IMR-90 (cell line): ENCODE data around the gene ZNF813. TPM values are rescaled to one million over a fixed set of nuclear protein-coding genes. Genes with fewer than 3 reads are reported as not detected.
A peak's percentile ranks its signal among the peaks of the same experiment; 100 is the strongest.

ENCODE experiments used
- ATAC-seq: fragments of 200-7000 bp; cut with Tn5 transposase; 2 replicates; pipeline ENCODE4 v1.9.1; 2020; ENCODE audit warnings: low read depth, mild to moderate bottlenecking, moderate library complexity
- BruUV-seq: library from RNA; stranded (reverse); fragments of 400-500 nt; replicated peaks from 2 replicates; lab custom pipeline; 2021; lab: Mats Ljungman, UMichigan
- CTCF ChIA-PET: fragments of 300-600 bp; formaldehyde crosslinking; extraction: SDS; loops from one replicate; lab custom pipeline; 2021; ENCODE audit warnings: antibody characterized with exemption; lab: Yijun Ruan, JAX
- POLR2A ChIA-PET: fragments of 300-600 bp; sonication (Branson Sonifier 250); formaldehyde crosslinking; loops from one replicate; lab custom pipeline; 2022; ENCODE audit warnings: antibody characterized with exemption; ENCODE audit not compliant: unreplicated experiment; lab: Charles Lee
- DNase-seq: peaks from one replicate; pipeline ENCODE4 v3.0.0; 2013
- H2AFZ ChIP-seq: replicated peaks from 2 replicates; pipeline ENCODE3; 2013; ENCODE audit warnings: low read length, mild to moderate bottlenecking; ENCODE audit not compliant: poor library complexity
- H2AK5ac ChIP-seq: 2 replicates; pipeline ENCODE4 v1.6.1; 2013; ENCODE audit warnings: low read depth, low read length, inconsistent platforms
- H2AK9ac ChIP-seq: replicated peaks from 2 replicates; pipeline ENCODE3; 2013; ENCODE audit warnings: mild to moderate bottlenecking, low read depth, low read length, moderate library complexity; ENCODE audit not compliant: poor library complexity
- H2BK120ac ChIP-seq: 2 replicates; pipeline ENCODE4 v1.6.1; 2013; ENCODE audit warnings: low read depth, low read length, inconsistent platforms
- H2BK15ac ChIP-seq: 3 replicates; pipeline ENCODE4 v1.6.1; 2013; ENCODE audit warnings: low read depth, low read length, inconsistent platforms
- H2BK20ac ChIP-seq: 2 replicates; pipeline ENCODE4 v1.6.1; 2013; ENCODE audit warnings: low read depth, mild to moderate bottlenecking, inconsistent platforms, low read length, moderate library complexity
- H2BK5ac ChIP-seq: 2 replicates; pipeline ENCODE4 v1.6.1; 2013; ENCODE audit warnings: mild to moderate bottlenecking, low read depth, low read length, inconsistent platforms; ENCODE audit not compliant: poor library complexity, severe bottlenecking
- H3K14ac ChIP-seq: replicated peaks from 2 replicates; pipeline ENCODE4 v1.6.1; 2013; ENCODE audit warnings: low read depth, low read length, inconsistent platforms
- H3K18ac ChIP-seq: 2 replicates; pipeline ENCODE4 v1.6.1; 2013; ENCODE audit warnings: low read depth, low read length, control low read depth
- H3K23ac ChIP-seq: 2 replicates; pipeline ENCODE4 v1.6.1; 2013; ENCODE audit warnings: low read depth, low read length, inconsistent platforms
- H3K27ac ChIP-seq: 2 replicates; pipeline ENCODE4 v1.5.1; 2013; ENCODE audit warnings: mild to moderate bottlenecking, control low read depth, low read length; ENCODE audit not compliant: insufficient read depth
- H3K27me3 ChIP-seq: 2 replicates; pipeline ENCODE4 v1.6.1; 2013; ENCODE audit warnings: low read length; ENCODE audit not compliant: control insufficient read depth, insufficient read depth
- H3K36me3 ChIP-seq: 2 replicates; pipeline ENCODE4 v1.6.1; 2013; ENCODE audit warnings: low read length, mixed read lengths; ENCODE audit not compliant: control insufficient read depth, insufficient read depth
- H3K4ac ChIP-seq: 2 replicates; pipeline ENCODE4 v1.6.1; 2013; ENCODE audit warnings: low read depth, low read length, inconsistent platforms
- H3K4me1 ChIP-seq: 2 replicates; pipeline ENCODE4 v1.6.1; 2013; ENCODE audit warnings: low read length, mixed read lengths; ENCODE audit not compliant: control insufficient read depth, insufficient read depth
- H3K4me2 ChIP-seq: 2 replicates; pipeline ENCODE4 v1.6.1; 2013; ENCODE audit warnings: low read depth, mild to moderate bottlenecking, control low read depth, low read length, moderate library complexity
- H3K4me3 ChIP-seq: 2 replicates; pipeline ENCODE4 v1.5.1; 2013; ENCODE audit warnings: low read depth, mild to moderate bottlenecking, control low read depth, low read length, moderate library complexity; ENCODE audit not compliant: insufficient read depth
- H3K56ac ChIP-seq: 2 replicates; pipeline ENCODE4 v1.6.1; 2013; ENCODE audit warnings: low read length, inconsistent platforms; ENCODE audit not compliant: insufficient read depth; ENCODE audit errors: extremely low read depth
- H3K79me1 ChIP-seq, 2 experiments: 2 replicates each; pipeline ENCODE4 v1.6.1; 2013; ENCODE audit warnings: low read length in 2 of 2, inconsistent platforms in 1 of 2, low read depth in 1 of 2
- H3K9ac ChIP-seq: 2 replicates; pipeline ENCODE4 v1.6.1; 2013; ENCODE audit warnings: low read depth, low read length, control low read depth
- H3K9me1 ChIP-seq: 2 replicates; pipeline ENCODE4 v1.6.1; 2013; ENCODE audit warnings: low read length, inconsistent platforms; ENCODE audit not compliant: insufficient read depth
- H3K9me3 ChIP-seq: 2 replicates; pipeline ENCODE4 v1.6.1; 2013; ENCODE audit warnings: low read length; ENCODE audit not compliant: control insufficient read depth, insufficient read depth
- H4K20me1 ChIP-seq: 2 replicates; pipeline ENCODE4 v1.6.1; 2013; ENCODE audit warnings: low read length, inconsistent platforms; ENCODE audit not compliant: insufficient read depth
- H4K5ac ChIP-seq: 2 replicates; pipeline ENCODE4 v1.6.1; 2013; ENCODE audit warnings: mild to moderate bottlenecking, low read depth, low read length, control low read depth
- H4K8ac ChIP-seq, 2 experiments: 2 replicates each; pipeline ENCODE4 v1.6.1; 2013; ENCODE audit warnings: low read depth in 2 of 2, low read length in 2 of 2, control low read depth in 1 of 2, inconsistent platforms in 1 of 2
- H4K91ac ChIP-seq: 2 replicates; pipeline ENCODE4 v1.6.1; 2013; ENCODE audit warnings: low read depth, low read length, inconsistent platforms; ENCODE audit not compliant: insufficient read depth
- BHLHE40 ChIP-seq: fragments of 150-350 bp; IDR thresholded peaks from 2 replicates; pipeline ENCODE4 v1.6.1; 2016; ENCODE audit warnings: mild to moderate bottlenecking, low read depth, low read length
- CEBPB ChIP-seq: IDR thresholded peaks from 2 replicates; pipeline ENCODE4 v1.6.1; 2012; ENCODE audit warnings: low read depth, low read length, improper control_type of control experiment
- FOS ChIP-seq: fragments of 150-350 bp; IDR thresholded peaks from 2 replicates; pipeline ENCODE4 v1.6.1; 2016; ENCODE audit warnings: low read depth, low read length
- MAZ ChIP-seq: IDR thresholded peaks from 2 replicates; pipeline ENCODE4 v1.6.1; 2012; ENCODE audit warnings: low read depth, mild to moderate bottlenecking, low read length, improper control_type of control experiment, moderate library complexity, borderline replicate concordance
- MXI1 ChIP-seq: IDR thresholded peaks from 2 replicates; pipeline ENCODE4 v1.6.1; 2012; ENCODE audit warnings: low read depth, mild to moderate bottlenecking, low read length, moderate library complexity, borderline replicate concordance
- NFE2L2 ChIP-seq: fragments of 150-350 bp; IDR thresholded peaks from 2 replicates; pipeline ENCODE4 v1.6.1; 2016; ENCODE audit warnings: low read depth, mild to moderate bottlenecking, low read length
- WGBS, 2 experiments: methylation state at CpG; one replicate each; pipeline versions ENCODE4 v1.1.5 to v1.1.7; 2013; ENCODE audit warnings: missing lambda C conversion rate in 2 of 2; ENCODE audit not compliant: insufficient read length in 1 of 2; ENCODE audit errors: extremely low coverage in 2 of 2; 5-methylcytosine and 5-hydroxymethylcytosine counted together
- dilution Hi-C: fragments of 300-500 bp; cut with HindIII; formaldehyde crosslinking; loops from one replicate; pipeline ENCODE4 v1.14.3; 2018; ENCODE audit warnings: low sequenced_read_pairs; ENCODE audit not compliant: unreplicated experiment
- in situ Hi-C: fragments of 300-500 bp; cut with MboI; formaldehyde crosslinking; loops from 3 replicates; pipeline ENCODE4 v1.14.3; 2019; ENCODE audit warnings: low sequenced_read_pairs, inconsistent platforms, mixed read lengths
- intact Hi-C: fragments of 100-400 bp; cut with micrococcal nuclease; formaldehyde crosslinking; loops from 2 replicates; pipeline ENCODE4 v1.10.0; 2022
- polyA plus RNA-seq, 3 experiments: library from polyadenylated mRNA; depleted of rRNA; stranded (reverse); fragments of >200 nt; gene quantifications; 2 replicates each; pipeline ENCODE4 v1.2.3, GENCODE V29; 2012; ENCODE audit warnings: low replicate concordance in 1 of 3
- total RNA-seq: library from RNA; depleted of rRNA; stranded (reverse); fragments of >200 nt; gene quantifications from 2 replicates; pipeline ENCODE4 v1.2.3, GENCODE V29; 2012

The ZNF813 gene
- total and polyA plus RNA-seq, 2 of the 4 experiments (the other 2 are of a cell fraction) = 0.82 to 3.4 TPM

DNA sequence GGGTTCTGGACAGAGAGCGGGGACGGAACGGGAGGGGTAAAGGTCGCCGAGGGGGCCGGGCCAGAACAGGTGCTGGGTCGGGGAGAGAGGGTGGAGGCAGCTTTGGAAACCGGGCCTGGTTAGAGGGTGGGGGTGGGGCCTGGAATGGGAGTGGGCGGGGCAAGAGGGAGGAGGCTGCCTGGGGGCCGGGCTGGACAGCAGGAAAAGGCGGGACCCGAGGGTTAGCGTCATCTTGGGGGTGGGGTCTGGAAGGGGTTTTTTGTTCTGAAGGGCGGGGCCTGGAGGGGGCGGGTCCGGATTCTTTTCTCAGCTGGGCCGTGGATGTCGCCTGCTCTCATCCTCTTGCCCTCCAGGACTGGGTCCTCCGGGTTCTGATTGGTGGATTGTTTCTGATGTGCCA is 4.3 kb upstream of the ZNF813 start:
- POLR2A ChIA-PET = no interaction called here
- in situ Hi-C loops = no loop called here
- H2AK5ac ChIP-seq = no peak overlapping the region

More for the DNA sequence above, 4.3 kb upstream of the ZNF813 start:
- peak; percentile 3; the same call in 1 of the 2 replicates for ATAC-seq
- CTCF ChIA-PET = no interaction called here
- H4K20me1 ChIP-seq = no peaks in the 10 kb centered on the region
- no peak overlapping the region for H4K91ac ChIP-seq
- no peaks in the 10 kb centered on the region for H3K27me3 ChIP-seq
- no peak overlapping the region for H3K9ac ChIP-seq
- 0 out of 2 replicates have a peak overlapping the region, but pooled peaks have one; percentile 36 for H3K4me2 ChIP-seq
- 0 out of 4 replicates have a peak, but pooled peaks cover 1% of the 10 kb centered on the region in 2 experiments for H3K79me1 ChIP-seq
- dilution Hi-C loops = no loop called here
- no peak overlapping the region for H3K18ac ChIP-seq
- 13% methylated on average over 3 of the region's 19 CpGs; no CpG with 5 or more reads in 1 of the 2 experiments for whole genome bisulfite sequencing, 2 experiments
- H3K14ac ChIP-seq = no peak overlapping the region
- H3K23ac ChIP-seq = no peak overlapping the region
- no peaks in the 10 kb centered on the region for H3K9me1 ChIP-seq
- no peak overlapping the region for H4K8ac ChIP-seq
- peaks cover 10% of the 10 kb centered on the region for H3K9me3 ChIP-seq
- no peak overlapping the region for H2BK20ac ChIP-seq
- H2BK5ac ChIP-seq = no peak overlapping the region
- TF ChIP-seq BHLHE40 = no peak
- no peak for TF ChIP-seq CEBPB
- no peak for TF ChIP-seq MAZ
- no peak for TF ChIP-seq FOS
- no peak for TF ChIP-seq NFE2L2
- no peak for TF ChIP-seq MXI1
- peak; percentile 6 for DNase-seq
- no TSS peak for BruUV-seq
- peak overlapping the region; percentile 39 for H2AFZ ChIP-seq
- H2BK120ac ChIP-seq = no peak overlapping the region
- no peak overlapping the region for H3K56ac ChIP-seq
- no peak overlapping the region for H3K4me3 ChIP-seq
- H2BK15ac ChIP-seq = no peak overlapping the region
- H3K4ac ChIP-seq = no peak overlapping the region
- H3K4me1 ChIP-seq = no peaks in the 10 kb centered on the region
- H3K36me3 ChIP-seq = 0 out of 2 replicates have a peak, but pooled peaks cover 2% of the 10 kb centered on the region
- H4K5ac ChIP-seq = no peak overlapping the region
- H2AK9ac ChIP-seq = no peak overlapping the region
- no peak overlapping the region for H3K27ac ChIP-seq
- intact Hi-C loops = no loop called here
